ENCODE results near the gene SARS1. TPM values are rescaled to one million over a fixed set of nuclear protein-coding genes. Genes with fewer than 3 reads are reported as not detected.

Gene SARS1
- total and polyA plus RNA-seq, 2 of the 13 experiments (the other 11 are each of a cell fraction or from before 2014, with no cell fraction given), result 103 to 134 TPM

DNA sequence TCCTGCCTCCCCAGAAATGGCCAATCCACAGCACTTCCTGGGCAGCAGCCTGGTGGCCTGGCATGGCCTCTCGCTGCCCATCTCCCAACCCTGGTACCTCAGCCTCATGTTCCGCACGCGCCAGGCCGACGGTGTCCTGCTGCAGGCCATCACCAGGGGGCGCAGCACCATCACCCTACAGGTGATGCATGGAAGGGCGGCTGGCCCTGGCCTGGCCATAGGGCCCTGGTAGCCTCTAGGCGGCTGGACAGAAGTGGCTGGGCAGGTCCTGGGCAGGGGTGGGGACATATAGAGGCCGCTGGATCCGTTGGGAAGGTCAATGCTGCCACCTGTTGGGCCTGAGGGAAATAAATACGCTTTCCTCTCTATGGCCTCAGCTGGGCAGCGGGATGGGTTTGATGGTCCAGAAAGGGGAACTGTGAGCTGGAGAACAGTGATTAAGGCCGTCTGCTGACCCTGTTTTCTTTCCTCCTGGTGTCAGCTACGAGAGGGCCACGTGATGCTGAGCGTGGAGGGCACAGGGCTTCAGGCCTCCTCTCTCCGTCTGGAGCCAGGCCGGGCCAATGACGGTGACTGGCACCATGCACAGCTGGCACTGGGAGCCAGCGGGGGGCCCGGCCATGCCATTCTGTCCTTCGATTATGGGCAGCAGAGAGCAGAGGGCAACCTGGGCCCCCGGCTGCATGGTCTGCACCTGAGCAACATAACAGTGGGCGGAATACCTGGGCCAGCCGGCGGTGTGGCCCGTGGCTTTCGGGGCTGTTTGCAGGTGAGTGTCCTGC is 50.1 kb downstream of the SARS1 start (continued):
- TF ChIP-seq BHLHE40 (IDR thresholded peaks at IDR 0.05; ENCODE audit: low read length) (peak; percentile 76), DR1 (CRISPR knock-in tag; IDR thresholded peaks at IDR 0.05) (no peak; the same call in 1 of the 2 replicates), ZBTB7B (CRISPR knock-in tag; IDR thresholded peaks at IDR 0.05) (peak; percentile 19; the same call in 1 of the 2 replicates), ZNF709 (CRISPR knock-in tag; IDR thresholded peaks at IDR 0.05) (peak; percentile 54; the same call in 1 of the 2 replicates), EP300 (IDR thresholded peaks at IDR 0.05; ENCODE audit: low read depth in 2 of 2, low read length in 2 of 2) (no peak), EP300 (CRISPR knock-in tag; IDR thresholded peaks at IDR 0.05; ENCODE audit: borderline replicate concordance) (no peak), ZNF335 (CRISPR knock-in tag; IDR thresholded peaks at IDR 0.05) (peak; percentile 77; the same call in 1 of the 2 replicates), NRL (CRISPR knock-in tag; IDR thresholded peaks at IDR 0.05; ENCODE audit: borderline replicate concordance) (peak; percentile 71; the same call in 1 of the 2 replicates), CREB1 (IDR thresholded peaks at IDR 0.05) (no peak), CREB1 (CRISPR knock-in tag; IDR thresholded peaks at IDR 0.05) (0 out of 2 replicates have a peak, but pooled peaks have one; percentile 28), SMC3 (IDR thresholded peaks at IDR 0.05; ENCODE audit: low read length) (peak; percentile 88), ZNF329 (CRISPR knock-in tag; IDR thresholded peaks at IDR 0.05; ENCODE audit: low read depth) (0 out of 2 replicates have a peak, but pooled peaks have one; percentile 36), ZIK1 (CRISPR knock-in tag; IDR thresholded peaks at IDR 0.05; ENCODE audit: borderline replicate concordance, low read depth) (0 out of 2 replicates have a peak, but pooled peaks have one; percentile 44), ZNF296 (CRISPR knock-in tag; conservative IDR thresholded peaks at IDR 0.05) (peak; percentile 100)
- TF ChIP-seq, protein P1, sequence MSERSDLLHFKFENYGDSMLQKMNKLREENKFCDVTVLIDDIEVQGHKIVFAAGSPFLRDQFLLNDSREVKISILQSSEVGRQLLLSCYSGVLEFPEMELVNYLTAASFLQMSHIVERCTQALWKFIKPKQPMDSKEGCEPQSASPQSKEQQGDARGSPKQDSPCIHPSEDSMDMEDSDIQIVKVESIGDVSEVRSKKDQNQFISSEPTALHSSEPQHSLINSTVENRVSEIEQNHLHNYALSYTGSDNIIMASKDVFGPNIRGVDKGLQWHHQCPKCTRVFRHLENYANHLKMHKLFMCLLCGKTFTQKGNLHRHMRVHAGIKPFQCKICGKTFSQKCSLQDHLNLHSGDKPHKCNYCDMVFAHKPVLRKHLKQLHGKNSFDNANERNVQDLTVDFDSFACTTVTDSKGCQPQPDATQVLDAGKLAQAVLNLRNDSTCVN (CRISPR knock-in tag; IDR thresholded peaks at IDR 0.05; ENCODE audit: borderline replicate concordance), result no peak
- TF ChIP-seq, protein P2, sequence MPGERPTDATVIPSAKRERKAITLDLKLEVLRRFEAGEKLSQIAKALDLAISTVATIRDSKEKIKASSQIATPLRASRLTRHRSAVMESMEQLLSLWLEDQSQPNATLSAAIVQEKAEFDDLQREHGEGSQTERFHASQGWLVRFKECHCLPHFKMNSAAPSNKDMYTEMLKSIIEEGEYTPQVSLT (CRISPR knock-in tag; IDR thresholded peaks at IDR 0.05; ENCODE audit: borderline replicate concordance, low read depth), result no peak; the same call in 1 of the 2 replicates
- TF ChIP-seq, protein P3, sequence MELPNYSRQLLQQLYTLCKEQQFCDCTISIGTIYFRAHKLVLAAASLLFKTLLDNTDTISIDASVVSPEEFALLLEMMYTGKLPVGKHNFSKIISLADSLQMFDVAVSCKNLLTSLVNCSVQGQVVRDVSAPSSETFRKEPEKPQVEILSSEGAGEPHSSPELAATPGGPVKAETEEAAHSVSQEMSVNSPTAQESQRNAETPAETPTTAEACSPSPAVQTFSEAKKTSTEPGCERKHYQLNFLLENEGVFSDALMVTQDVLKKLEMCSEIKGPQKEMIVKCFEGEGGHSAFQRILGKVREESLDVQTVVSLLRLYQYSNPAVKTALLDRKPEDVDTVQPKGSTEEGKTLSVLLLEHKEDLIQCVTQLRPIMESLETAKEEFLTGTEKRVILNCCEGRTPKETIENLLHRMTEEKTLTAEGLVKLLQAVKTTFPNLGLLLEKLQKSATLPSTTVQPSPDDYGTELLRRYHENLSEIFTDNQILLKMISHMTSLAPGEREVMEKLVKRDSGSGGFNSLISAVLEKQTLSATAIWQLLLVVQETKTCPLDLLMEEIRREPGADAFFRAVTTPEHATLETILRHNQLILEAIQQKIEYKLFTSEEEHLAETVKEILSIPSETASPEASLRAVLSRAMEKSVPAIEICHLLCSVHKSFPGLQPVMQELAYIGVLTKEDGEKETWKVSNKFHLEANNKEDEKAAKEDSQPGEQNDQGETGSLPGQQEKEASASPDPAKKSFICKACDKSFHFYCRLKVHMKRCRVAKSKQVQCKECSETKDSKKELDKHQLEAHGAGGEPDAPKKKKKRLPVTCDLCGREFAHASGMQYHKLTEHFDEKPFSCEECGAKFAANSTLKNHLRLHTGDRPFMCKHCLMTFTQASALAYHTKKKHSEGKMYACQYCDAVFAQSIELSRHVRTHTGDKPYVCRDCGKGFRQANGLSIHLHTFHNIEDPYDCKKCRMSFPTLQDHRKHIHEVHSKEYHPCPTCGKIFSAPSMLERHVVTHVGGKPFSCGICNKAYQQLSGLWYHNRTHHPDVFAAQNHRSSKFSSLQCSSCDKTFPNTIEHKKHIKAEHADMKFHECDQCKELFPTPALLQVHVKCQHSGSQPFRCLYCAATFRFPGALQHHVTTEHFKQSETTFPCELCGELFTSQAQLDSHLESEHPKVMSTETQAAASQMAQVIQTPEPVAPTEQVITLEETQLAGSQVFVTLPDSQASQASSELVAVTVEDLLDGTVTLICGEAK (IDR thresholded peaks at IDR 0.05), result no peak
- TF ChIP-seq, protein P3 (CRISPR knock-in tag; IDR thresholded peaks at IDR 0.05), result 0 out of 2 replicates have a peak, but pooled peaks have one; percentile 47

Data from HepG2 (cell line).